GM12878 (cell line): ENCODE data around the gene MAP3K7CL. TPM values are rescaled to one million over a fixed set of nuclear protein-coding genes. Genes with fewer than 3 reads are reported as not detected.

Experiments used
- ATAC-seq: fragments of 200-7000 bp; cut with Tn5 transposase; 3 replicates; pipeline ENCODE4 v1.9.1; 2020; ENCODE audit warnings: mild to moderate bottlenecking, moderate library complexity
- BruUV-seq: library from RNA; stranded (reverse); fragments of 400-500 nt; replicated peaks from 2 replicates; lab custom pipeline; 2021; lab: Mats Ljungman, UMichigan
- CTCF ChIA-PET: fragments of 300-600 bp; sonication (Branson Sonifier 250); formaldehyde crosslinking; extraction: SDS; loops from one replicate; lab custom pipeline; 2021; ENCODE audit warnings: inconsistent platforms; lab: Yijun Ruan, JAX
- POLR2A ChIA-PET: fragments of 350-600 bp; formaldehyde crosslinking; extraction: SDS; loops from one replicate; lab custom pipeline; 2021; ENCODE audit warnings: inconsistent platforms; lab: Charles Lee
- RAD21 ChIA-PET: fragments of 300-600 bp; sonication (Branson Sonifier 250); formaldehyde crosslinking; loops from one replicate; lab custom pipeline; 2023; ENCODE audit warnings: antibody characterized with exemption; ENCODE audit not compliant: unreplicated experiment; lab: Charles Lee
- SMC1A ChIA-PET: fragments of 300-600 bp; sonication (Branson Sonifier 250); formaldehyde crosslinking; loops from one replicate; lab custom pipeline; 2023; ENCODE audit not compliant: unreplicated experiment, uncharacterized antibody; lab: Charles Lee
- DNase-seq: peaks from one replicate; pipeline ENCODE4 v3.0.0-alpha.2; 2011; ENCODE audit warnings: low read depth, low spot score
- FAIRE-seq: peaks from 3 replicates; lab custom pipeline; 2011; peaks lifted over from hg19 to GRCh38; lab: Jason Lieb, UNC
- H2AFZ ChIP-seq: 2 replicates; pipeline ENCODE4 v1.6.0; 2011; ENCODE audit warnings: low read depth, low read length, control low read depth; ENCODE audit not compliant: control insufficient read depth
- H3K27ac ChIP-seq: 2 replicates; pipeline ENCODE4 v1.5.1; 2011; ENCODE audit warnings: control low read depth; ENCODE audit not compliant: control insufficient read depth, insufficient read depth
- H3K27me3 ChIP-seq, 2 experiments: replicated peaks in 1 of 2; 2 replicates each; pipeline versions ENCODE4 v1.6.0 to v1.6.1; 2011; ENCODE audit warnings: low read length in 1 of 2; ENCODE audit not compliant: control insufficient read depth in 2 of 2, insufficient read depth in 2 of 2
- H3K36me3 ChIP-seq, 2 experiments: 2 replicates each; pipeline ENCODE4 v1.5.1; 2011; ENCODE audit warnings: low read length in 1 of 2; ENCODE audit not compliant: control insufficient read depth in 2 of 2, insufficient read depth in 2 of 2
- H3K4me1 ChIP-seq: 2 replicates; pipeline ENCODE4 v1.6.1; 2011; ENCODE audit warnings: mild to moderate bottlenecking, low read length, moderate library complexity, mixed read lengths; ENCODE audit not compliant: control insufficient read depth, insufficient read depth
- H3K4me2 ChIP-seq: 2 replicates; pipeline ENCODE4 v1.6.0; 2011; ENCODE audit warnings: control low read depth; ENCODE audit not compliant: control insufficient read depth, insufficient read depth
- H3K4me3 ChIP-seq: fragments of 200-600 bp; sonication (generic); 2 replicates; pipeline ENCODE4 v1.5.1; 2016
- H3K79me2 ChIP-seq: 2 replicates; pipeline ENCODE4 v1.6.0; 2011; ENCODE audit warnings: low read length; ENCODE audit not compliant: control insufficient read depth, insufficient read depth
- H3K9ac ChIP-seq: 2 replicates; pipeline ENCODE4 v1.8.0; 2011; ENCODE audit warnings: low read length, control low read depth, mixed read lengths; ENCODE audit not compliant: control insufficient read depth, insufficient read depth
- H3K9me3 ChIP-seq: replicated peaks from 3 replicates; pipeline ENCODE4 v1.5.1; 2011; ENCODE audit warnings: mild to moderate bottlenecking, low read length; ENCODE audit not compliant: control insufficient read depth, insufficient read depth
- H4K20me1 ChIP-seq: 2 replicates; pipeline ENCODE4 v1.6.0; 2011; ENCODE audit not compliant: control insufficient read depth, insufficient read depth
- CBX5 ChIP-seq: sonication (generic); IDR thresholded peaks from 2 replicates; pipeline ENCODE4 v1.6.1; 2016; ENCODE audit warnings: low read depth, moderate library complexity, mild to moderate bottlenecking, inconsistent platforms
- HDGF ChIP-seq: fragments of 450-650 bp; IDR thresholded peaks from 2 replicates; pipeline ENCODE4 v1.6.1; 2016; ENCODE audit warnings: antibody characterized with exemption
- KAT2A ChIP-seq: conservative IDR thresholded peaks from 2 replicates; pipeline ENCODE4 v1.6.1; 2011; ENCODE audit warnings: low read depth, low read length; ENCODE audit not compliant: control insufficient read depth
- SREBF1 ChIP-seq: IDR thresholded peaks from 2 replicates; pipeline ENCODE4 v1.6.1; 2012; ENCODE audit warnings: mild to moderate bottlenecking, low read length
- ZBTB33 ChIP-seq: fragments of 450-650 bp; IDR thresholded peaks from 2 replicates; pipeline ENCODE4 v1.6.1; 2017; ENCODE audit warnings: mild to moderate bottlenecking
- WGBS: methylation state at CpG from one replicate; pipeline ENCODE4 v1.1.6; 2016; ENCODE audit warnings: low lambda C conversion rate; ENCODE audit not compliant: insufficient replicate concordance, insufficient coverage; ENCODE audit errors: missing lambda C conversion rate; 5-methylcytosine and 5-hydroxymethylcytosine counted together
- in situ Hi-C: fragments of 300-500 bp; cut with MboI; formaldehyde crosslinking; loops from 9 replicates; pipeline ENCODE4 v1.14.3; 2018; ENCODE audit warnings: mixed read lengths
- intact Hi-C: fragments of 100-400 bp; cut with micrococcal nuclease; formaldehyde crosslinking; loops from one replicate; pipeline ENCODE4 v1.14.2; 2022; ENCODE audit not compliant: unreplicated experiment
- polyA plus RNA-seq, 11 experiments: library from polyadenylated mRNA; depleted of rRNA in 4 of 11; unstranded in 6 of 11; stranded (reverse) in 5 of 11; fragments of >200 nt; fragmentation: Nextera tagmentation in 4 of 11; fragmentation: Illumina TruSeq in 1 of 11; extraction: Ambion mirVana in 4 of 11; extraction: Trizol in 1 of 11; gene quantifications; 1 replicate in 1 of 11; 2 replicates in 10 of 11; pipeline versions ENCODE4 v1.2.1 to v1.2.3, GENCODE V29; 2011 to 2016; ENCODE audit warnings: inconsistent platforms in 2 of 11, missing spikeins in 2 of 11, low read depth in 1 of 11
- total RNA-seq, 4 experiments: library from RNA; depleted of rRNA in 3 of 4; stranded (reverse); fragments of >200 nt in 3 of 4; fragmentation: Illumina TruSeq in 1 of 4; extraction: Trizol in 1 of 4; gene quantifications; 2 replicates each; pipeline versions ENCODE4 v1.2.1 to v1.2.3, GENCODE V29; 2013 to 2021
- TF ChIP-seq, protein P1 (sequence below): fragments of 150-350 bp; IDR thresholded peaks from 2 replicates; pipeline ENCODE4 v1.6.1; 2016; ENCODE audit warnings: low read depth, low read length
- TF ChIP-seq, protein P2 (sequence below): fragments of 450-650 bp; IDR thresholded peaks from 2 replicates; pipeline ENCODE4 v1.6.1; 2017; ENCODE audit warnings: mild to moderate bottlenecking, moderate library complexity
- TF ChIP-seq, protein P3 (sequence below): fragments of 450-650 bp; formaldehyde crosslinking; IDR thresholded peaks from 2 replicates; pipeline ENCODE4 v1.4.0; 2022; ENCODE audit warnings: mild to moderate bottlenecking, moderate library complexity

Gene MAP3K7CL
- total and polyA plus RNA-seq, 10 of the 15 experiments (the other 5 are each of a cell fraction or from before 2014, with no cell fraction given): 3.2 to 19.7 (median 6.6) TPM

GRCh38 chr21:29135481-29135880 is 5.0 kb downstream of the MAP3K7CL start (continued):
- TF ChIP-seq, protein P1, sequence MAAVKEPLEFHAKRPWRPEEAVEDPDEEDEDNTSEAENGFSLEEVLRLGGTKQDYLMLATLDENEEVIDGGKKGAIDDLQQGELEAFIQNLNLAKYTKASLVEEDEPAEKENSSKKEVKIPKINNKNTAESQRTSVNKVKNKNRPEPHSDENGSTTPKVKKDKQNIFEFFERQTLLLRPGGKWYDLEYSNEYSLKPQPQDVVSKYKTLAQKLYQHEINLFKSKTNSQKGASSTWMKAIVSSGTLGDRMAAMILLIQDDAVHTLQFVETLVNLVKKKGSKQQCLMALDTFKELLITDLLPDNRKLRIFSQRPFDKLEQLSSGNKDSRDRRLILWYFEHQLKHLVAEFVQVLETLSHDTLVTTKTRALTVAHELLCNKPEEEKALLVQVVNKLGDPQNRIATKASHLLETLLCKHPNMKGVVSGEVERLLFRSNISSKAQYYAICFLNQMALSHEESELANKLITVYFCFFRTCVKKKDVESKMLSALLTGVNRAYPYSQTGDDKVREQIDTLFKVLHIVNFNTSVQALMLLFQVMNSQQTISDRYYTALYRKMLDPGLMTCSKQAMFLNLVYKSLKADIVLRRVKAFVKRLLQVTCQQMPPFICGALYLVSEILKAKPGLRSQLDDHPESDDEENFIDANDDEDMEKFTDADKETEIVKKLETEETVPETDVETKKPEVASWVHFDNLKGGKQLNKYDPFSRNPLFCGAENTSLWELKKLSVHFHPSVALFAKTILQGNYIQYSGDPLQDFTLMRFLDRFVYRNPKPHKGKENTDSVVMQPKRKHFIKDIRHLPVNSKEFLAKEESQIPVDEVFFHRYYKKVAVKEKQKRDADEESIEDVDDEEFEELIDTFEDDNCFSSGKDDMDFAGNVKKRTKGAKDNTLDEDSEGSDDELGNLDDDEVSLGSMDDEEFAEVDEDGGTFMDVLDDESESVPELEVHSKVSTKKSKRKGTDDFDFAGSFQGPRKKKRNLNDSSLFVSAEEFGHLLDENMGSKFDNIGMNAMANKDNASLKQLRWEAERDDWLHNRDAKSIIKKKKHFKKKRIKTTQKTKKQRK: no peak
- TF ChIP-seq, protein P2, sequence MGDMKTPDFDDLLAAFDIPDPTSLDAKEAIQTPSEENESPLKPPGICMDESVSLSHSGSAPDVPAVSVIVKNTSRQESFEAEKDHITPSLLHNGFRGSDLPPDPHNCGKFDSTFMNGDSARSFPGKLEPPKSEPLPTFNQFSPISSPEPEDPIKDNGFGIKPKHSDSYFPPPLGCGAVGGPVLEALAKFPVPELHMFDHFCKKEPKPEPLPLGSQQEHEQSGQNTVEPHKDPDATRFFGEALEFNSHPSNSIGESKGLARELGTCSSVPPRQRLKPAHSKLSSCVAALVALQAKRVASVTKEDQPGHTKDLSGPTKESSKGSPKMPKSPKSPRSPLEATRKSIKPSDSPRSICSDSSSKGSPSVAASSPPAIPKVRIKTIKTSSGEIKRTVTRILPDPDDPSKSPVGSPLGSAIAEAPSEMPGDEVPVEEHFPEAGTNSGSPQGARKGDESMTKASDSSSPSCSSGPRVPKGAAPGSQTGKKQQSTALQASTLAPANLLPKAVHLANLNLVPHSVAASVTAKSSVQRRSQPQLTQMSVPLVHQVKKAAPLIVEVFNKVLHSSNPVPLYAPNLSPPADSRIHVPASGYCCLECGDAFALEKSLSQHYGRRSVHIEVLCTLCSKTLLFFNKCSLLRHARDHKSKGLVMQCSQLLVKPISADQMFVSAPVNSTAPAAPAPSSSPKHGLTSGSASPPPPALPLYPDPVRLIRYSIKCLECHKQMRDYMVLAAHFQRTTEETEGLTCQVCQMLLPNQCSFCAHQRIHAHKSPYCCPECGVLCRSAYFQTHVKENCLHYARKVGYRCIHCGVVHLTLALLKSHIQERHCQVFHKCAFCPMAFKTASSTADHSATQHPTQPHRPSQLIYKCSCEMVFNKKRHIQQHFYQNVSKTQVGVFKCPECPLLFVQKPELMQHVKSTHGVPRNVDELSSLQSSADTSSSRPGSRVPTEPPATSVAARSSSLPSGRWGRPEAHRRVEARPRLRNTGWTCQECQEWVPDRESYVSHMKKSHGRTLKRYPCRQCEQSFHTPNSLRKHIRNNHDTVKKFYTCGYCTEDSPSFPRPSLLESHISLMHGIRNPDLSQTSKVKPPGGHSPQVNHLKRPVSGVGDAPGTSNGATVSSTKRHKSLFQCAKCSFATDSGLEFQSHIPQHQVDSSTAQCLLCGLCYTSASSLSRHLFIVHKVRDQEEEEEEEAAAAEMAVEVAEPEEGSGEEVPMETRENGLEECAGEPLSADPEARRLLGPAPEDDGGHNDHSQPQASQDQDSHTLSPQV: no peak
- TF ChIP-seq, all 136 proteins: peak for 0

- in situ Hi-C loops: no loop called here
- no peak overlapping the region for H3K4me2 ChIP-seq
- DNase-seq (no peak), ATAC-seq (no peak), FAIRE-seq (no peak)
- intact Hi-C loops: no loop called here
- BruUV-seq: no TSS peak
- ChIA-PET POLR2A (no interaction called here), CTCF (no interaction called here), RAD21 (no interaction called here), SMC1A (interaction anchor here (0.5 kb wide), 1 partner anchor 148 kb away, joined by 3 read pairs; no protein-coding TSS in a partner anchor)
- no peaks in the 10 kb centered on the region for H3K27me3 ChIP-seq
- H2AFZ ChIP-seq: no peak overlapping the region
- H3K9ac ChIP-seq: no peak overlapping the region
- H3K79me2 ChIP-seq: no peaks in the 10 kb centered on the region
- H3K36me3 ChIP-seq: no peaks in the 10 kb centered on the region
- no peaks in the 10 kb centered on the region for H3K4me1 ChIP-seq
- H3K4me3 ChIP-seq: no peak overlapping the region
- H4K20me1 ChIP-seq: no peaks in the 10 kb centered on the region
- WGBS: 94% methylated on average over 1 of the region's 1 CpG
- H3K9me3 ChIP-seq: no peaks in the 10 kb centered on the region
- no peak overlapping the region for H3K27ac ChIP-seq
- TF ChIP-seq SREBF1 (no peak), KAT2A (no peak), CBX5 (no peak), ZBTB33 (no peak), HDGF (no peak)
- TF ChIP-seq, protein P3, sequence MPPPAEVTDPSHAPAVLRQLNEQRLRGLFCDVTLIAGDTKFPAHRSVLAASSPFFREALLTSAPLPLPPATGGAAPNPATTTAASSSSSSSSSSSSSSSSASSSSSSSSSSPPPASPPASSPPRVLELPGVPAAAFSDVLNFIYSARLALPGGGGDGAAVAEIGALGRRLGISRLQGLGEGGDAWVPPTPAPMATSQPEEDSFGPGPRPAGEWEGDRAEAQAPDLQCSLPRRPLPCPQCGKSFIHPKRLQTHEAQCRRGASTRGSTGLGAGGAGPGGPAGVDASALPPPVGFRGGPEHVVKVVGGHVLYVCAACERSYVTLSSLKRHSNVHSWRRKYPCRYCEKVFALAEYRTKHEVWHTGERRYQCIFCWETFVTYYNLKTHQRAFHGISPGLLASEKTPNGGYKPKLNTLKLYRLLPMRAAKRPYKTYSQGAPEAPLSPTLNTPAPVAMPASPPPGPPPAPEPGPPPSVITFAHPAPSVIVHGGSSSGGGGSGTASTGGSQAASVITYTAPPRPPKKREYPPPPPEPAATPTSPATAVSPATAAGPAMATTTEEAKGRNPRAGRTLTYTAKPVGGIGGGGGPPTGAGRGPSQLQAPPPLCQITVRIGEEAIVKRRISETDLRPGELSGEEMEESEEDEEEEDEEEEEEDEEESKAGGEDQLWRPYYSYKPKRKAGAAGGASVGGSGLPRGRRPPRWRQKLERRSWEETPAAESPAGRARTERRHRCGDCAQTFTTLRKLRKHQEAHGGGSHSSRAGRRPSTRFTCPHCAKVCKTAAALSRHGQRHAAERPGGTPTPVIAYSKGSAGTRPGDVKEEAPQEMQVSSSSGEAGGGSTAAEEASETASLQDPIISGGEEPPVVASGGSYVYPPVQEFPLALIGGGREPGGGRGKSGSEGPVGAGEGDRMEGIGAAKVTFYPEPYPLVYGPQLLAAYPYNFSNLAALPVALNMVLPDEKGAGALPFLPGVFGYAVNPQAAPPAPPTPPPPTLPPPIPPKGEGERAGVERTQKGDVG (CRISPR knock-in tag): no peak
Observed at GRCh38 chr21:29136033-29136432, 5.6 kb downstream of the MAP3K7CL start.
